ENCODE measurements around the gene ABHD15.

ABHD15 gene

DNA sequence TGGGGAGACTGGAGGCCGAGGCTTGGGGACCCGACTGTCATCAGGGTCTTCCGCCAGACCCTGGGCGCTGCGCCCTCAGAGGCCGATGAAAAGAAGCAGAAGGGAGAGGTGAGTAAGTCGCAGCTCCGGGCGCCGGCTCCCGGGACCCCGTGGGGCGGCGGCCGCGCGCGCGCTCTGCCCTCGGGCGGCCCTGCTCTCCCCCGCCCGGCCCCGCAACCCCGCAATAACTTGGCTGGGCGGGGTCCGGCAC, 392 bp upstream of the ABHD15 start:
- no peak for TF ChIP-seq ZNF565 (CRISPR knock-in tag; conservative IDR thresholded peaks at IDR 0.05; ENCODE audit: low read depth)
- no peak for TF ChIP-seq ESRRG (CRISPR knock-in tag; IDR thresholded peaks at IDR 0.05)
- ATAC-seq: peak; percentile 20; the same call in 2 of the 3 replicates

DNA sequence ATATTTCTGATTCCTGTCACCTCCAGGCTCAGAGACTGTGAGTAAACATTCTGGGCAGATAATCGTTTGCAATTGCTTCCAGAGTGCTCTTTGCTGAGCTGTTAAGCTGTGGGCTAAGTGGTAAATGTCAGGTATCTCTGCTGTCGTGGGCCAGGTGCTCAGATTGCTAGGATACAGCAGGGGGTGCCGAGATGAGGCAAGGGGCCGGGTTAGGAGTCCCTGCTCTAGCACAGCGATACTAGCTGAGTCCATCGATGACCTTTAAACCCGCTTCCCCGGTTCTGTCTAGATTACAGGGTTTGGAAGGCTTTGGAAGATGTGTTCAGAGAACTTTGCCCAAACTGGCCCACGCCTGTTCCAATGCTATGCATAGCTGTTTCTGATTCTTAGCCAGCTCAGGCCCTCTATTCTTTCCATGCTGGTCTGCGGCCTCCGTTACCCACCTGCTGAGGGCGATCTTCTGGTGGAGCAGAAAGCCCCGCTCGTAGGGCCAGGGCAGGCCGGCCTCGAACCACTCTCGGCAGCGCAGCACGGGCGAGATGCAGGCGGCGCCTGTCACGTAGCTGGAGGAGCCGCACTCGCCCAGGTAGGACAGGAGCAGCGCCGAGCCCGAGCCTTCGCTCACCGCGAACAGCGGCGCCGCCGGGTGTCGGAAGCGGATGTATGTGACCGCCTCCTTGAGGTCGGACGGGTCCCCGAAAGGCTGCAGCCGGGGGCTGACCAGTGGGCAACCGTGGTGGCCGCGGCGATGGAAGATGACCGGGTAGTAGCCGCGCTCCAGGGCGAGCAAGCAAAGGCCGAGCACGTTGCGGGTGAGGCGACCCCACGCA, 979 bp downstream of the ABHD15 start:
- no peak for ATAC-seq
- no peak for TF ChIP-seq ZNF565 (CRISPR knock-in tag; conservative IDR thresholded peaks at IDR 0.05; ENCODE audit: low read depth)
- TF ChIP-seq ZNF8 (CRISPR knock-in tag; IDR thresholded peaks at IDR 0.05): no peak
- no peak for TF ChIP-seq TCF4 (CRISPR knock-in tag; IDR thresholded peaks at IDR 0.05; ENCODE audit: borderline replicate concordance)
- TF ChIP-seq, protein P1, sequence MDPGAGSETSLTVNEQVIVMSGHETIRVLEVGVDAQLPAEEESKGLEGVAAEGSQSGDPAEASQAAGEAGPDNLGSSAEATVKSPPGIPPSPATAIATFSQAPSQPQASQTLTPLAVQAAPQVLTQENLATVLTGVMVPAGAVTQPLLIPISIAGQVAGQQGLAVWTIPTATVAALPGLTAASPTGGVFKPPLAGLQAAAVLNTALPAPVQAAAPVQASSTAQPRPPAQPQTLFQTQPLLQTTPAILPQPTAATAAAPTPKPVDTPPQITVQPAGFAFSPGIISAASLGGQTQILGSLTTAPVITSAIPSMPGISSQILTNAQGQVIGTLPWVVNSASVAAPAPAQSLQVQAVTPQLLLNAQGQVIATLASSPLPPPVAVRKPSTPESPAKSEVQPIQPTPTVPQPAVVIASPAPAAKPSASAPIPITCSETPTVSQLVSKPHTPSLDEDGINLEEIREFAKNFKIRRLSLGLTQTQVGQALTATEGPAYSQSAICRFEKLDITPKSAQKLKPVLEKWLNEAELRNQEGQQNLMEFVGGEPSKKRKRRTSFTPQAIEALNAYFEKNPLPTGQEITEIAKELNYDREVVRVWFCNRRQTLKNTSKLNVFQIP (CRISPR knock-in tag; IDR thresholded peaks at IDR 0.05; ENCODE audit: borderline replicate concordance, low read depth): no peak
- TF ChIP-seq RARB (CRISPR knock-in tag; IDR thresholded peaks at IDR 0.05): no peak
- no peak for TF ChIP-seq ARNTL (CRISPR knock-in tag; IDR thresholded peaks at IDR 0.05; ENCODE audit: borderline replicate concordance, low read depth)
- TF ChIP-seq, protein P2, sequence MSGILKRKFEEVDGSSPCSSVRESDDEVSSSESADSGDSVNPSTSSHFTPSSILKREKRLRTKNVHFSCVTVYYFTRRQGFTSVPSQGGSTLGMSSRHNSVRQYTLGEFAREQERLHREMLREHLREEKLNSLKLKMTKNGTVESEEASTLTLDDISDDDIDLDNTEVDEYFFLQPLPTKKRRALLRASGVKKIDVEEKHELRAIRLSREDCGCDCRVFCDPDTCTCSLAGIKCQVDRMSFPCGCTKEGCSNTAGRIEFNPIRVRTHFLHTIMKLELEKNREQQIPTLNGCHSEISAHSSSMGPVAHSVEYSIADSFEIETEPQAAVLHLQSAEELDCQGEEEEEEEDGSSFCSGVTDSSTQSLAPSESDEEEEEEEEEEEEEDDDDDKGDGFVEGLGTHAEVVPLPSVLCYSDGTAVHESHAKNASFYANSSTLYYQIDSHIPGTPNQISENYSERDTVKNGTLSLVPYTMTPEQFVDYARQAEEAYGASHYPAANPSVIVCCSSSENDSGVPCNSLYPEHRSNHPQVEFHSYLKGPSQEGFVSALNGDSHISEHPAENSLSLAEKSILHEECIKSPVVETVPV (CRISPR knock-in tag; IDR thresholded peaks at IDR 0.05): no peak
- TF ChIP-seq BACH2 (CRISPR knock-in tag; IDR thresholded peaks at IDR 0.05; ENCODE audit: borderline replicate concordance): no peak
- no peak for TF ChIP-seq ISL1 (CRISPR knock-in tag; IDR thresholded peaks at IDR 0.05)
- no peak for TF ChIP-seq ZFP30 (CRISPR knock-in tag; IDR thresholded peaks at IDR 0.05)
- no peak for TF ChIP-seq ESRRG (CRISPR knock-in tag; IDR thresholded peaks at IDR 0.05)
- TF ChIP-seq, protein P3, sequence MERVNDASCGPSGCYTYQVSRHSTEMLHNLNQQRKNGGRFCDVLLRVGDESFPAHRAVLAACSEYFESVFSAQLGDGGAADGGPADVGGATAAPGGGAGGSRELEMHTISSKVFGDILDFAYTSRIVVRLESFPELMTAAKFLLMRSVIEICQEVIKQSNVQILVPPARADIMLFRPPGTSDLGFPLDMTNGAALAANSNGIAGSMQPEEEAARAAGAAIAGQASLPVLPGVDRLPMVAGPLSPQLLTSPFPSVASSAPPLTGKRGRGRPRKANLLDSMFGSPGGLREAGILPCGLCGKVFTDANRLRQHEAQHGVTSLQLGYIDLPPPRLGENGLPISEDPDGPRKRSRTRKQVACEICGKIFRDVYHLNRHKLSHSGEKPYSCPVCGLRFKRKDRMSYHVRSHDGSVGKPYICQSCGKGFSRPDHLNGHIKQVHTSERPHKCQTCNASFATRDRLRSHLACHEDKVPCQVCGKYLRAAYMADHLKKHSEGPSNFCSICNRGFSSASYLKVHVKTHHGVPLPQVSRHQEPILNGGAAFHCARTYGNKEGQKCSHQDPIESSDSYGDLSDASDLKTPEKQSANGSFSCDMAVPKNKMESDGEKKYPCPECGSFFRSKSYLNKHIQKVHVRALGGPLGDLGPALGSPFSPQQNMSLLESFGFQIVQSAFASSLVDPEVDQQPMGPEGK (CRISPR knock-in tag; IDR thresholded peaks at IDR 0.05; ENCODE audit: borderline replicate concordance): no peak
- no peak for TF ChIP-seq ZNF70 (CRISPR knock-in tag; IDR thresholded peaks at IDR 0.05)
- no peak for TF ChIP-seq ZC3H10 (CRISPR knock-in tag; IDR thresholded peaks at IDR 0.05)

DNA sequence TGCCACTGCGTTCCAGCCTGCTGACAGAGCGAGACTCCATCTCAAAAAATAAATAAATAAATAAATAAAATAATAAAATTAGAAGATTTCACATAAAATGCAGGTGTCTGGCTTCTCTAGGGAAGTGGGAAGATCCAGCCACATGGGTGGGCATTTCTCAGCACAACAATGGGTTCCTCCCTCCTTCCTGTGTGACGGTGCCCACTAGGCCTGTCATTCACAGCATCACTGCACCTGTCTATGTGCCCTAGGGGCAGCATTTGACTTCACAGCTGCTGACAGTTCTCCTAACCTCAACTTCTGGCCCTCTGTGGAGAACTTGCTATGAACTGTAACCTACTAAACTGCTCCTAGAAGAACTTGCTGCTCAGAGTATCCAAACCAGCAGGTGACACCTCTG, 3.0 kb downstream of the ABHD15 start:
- TF ChIP-seq ZNF565 (CRISPR knock-in tag; conservative IDR thresholded peaks at IDR 0.05; ENCODE audit: low read depth): no peak
- TF ChIP-seq, protein P4, sequence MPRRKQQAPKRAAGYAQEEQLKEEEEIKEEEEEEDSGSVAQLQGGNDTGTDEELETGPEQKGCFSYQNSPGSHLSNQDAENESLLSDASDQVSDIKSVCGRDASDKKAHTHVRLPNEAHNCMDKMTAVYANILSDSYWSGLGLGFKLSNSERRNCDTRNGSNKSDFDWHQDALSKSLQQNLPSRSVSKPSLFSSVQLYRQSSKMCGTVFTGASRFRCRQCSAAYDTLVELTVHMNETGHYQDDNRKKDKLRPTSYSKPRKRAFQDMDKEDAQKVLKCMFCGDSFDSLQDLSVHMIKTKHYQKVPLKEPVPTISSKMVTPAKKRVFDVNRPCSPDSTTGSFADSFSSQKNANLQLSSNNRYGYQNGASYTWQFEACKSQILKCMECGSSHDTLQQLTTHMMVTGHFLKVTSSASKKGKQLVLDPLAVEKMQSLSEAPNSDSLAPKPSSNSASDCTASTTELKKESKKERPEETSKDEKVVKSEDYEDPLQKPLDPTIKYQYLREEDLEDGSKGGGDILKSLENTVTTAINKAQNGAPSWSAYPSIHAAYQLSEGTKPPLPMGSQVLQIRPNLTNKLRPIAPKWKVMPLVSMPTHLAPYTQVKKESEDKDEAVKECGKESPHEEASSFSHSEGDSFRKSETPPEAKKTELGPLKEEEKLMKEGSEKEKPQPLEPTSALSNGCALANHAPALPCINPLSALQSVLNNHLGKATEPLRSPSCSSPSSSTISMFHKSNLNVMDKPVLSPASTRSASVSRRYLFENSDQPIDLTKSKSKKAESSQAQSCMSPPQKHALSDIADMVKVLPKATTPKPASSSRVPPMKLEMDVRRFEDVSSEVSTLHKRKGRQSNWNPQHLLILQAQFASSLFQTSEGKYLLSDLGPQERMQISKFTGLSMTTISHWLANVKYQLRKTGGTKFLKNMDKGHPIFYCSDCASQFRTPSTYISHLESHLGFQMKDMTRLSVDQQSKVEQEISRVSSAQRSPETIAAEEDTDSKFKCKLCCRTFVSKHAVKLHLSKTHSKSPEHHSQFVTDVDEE (CRISPR knock-in tag; IDR thresholded peaks at IDR 0.05): no peak
- TF ChIP-seq ARNTL (CRISPR knock-in tag; IDR thresholded peaks at IDR 0.05; ENCODE audit: borderline replicate concordance, low read depth): no peak
- TF ChIP-seq ZFP3 (CRISPR knock-in tag; IDR thresholded peaks at IDR 0.05): no peak
- no peak for TF ChIP-seq CSDC2 (CRISPR knock-in tag; IDR thresholded peaks at IDR 0.05)
- TF ChIP-seq, protein P1 (CRISPR knock-in tag; IDR thresholded peaks at IDR 0.05; ENCODE audit: borderline replicate concordance, low read depth): no peak
- TF ChIP-seq, protein P3 (CRISPR knock-in tag; IDR thresholded peaks at IDR 0.05; ENCODE audit: borderline replicate concordance): no peak
- no peak for TF ChIP-seq TOX (CRISPR knock-in tag; IDR thresholded peaks at IDR 0.05; ENCODE audit: borderline replicate concordance)
- TF ChIP-seq GLIS3 (CRISPR knock-in tag; IDR thresholded peaks at IDR 0.05): no peak
- TF ChIP-seq RARB (CRISPR knock-in tag; IDR thresholded peaks at IDR 0.05): no peak
- no peak for TF ChIP-seq ZFP30 (CRISPR knock-in tag; IDR thresholded peaks at IDR 0.05)
- no peak for TF ChIP-seq OSR1 (CRISPR knock-in tag; IDR thresholded peaks at IDR 0.05)
- TF ChIP-seq PPARA (CRISPR knock-in tag; IDR thresholded peaks at IDR 0.05; ENCODE audit: borderline replicate concordance): no peak
- no peak for TF ChIP-seq BACH2 (CRISPR knock-in tag; IDR thresholded peaks at IDR 0.05; ENCODE audit: borderline replicate concordance)
- TF ChIP-seq TCF4 (CRISPR knock-in tag; IDR thresholded peaks at IDR 0.05; ENCODE audit: borderline replicate concordance): no peak
- TF ChIP-seq ZC3H10 (CRISPR knock-in tag; IDR thresholded peaks at IDR 0.05): no peak
- no peak for ATAC-seq

Data from SK-N-SH treated with all-trans-retinoic acid at 6 μM for 48 hours (cell line).